NCI-H2081 treated with DMSO at 0.1 percent for 48 hours (cell line): Measurements from ENCODE around the gene TOMM7.

ENCODE experiments used
- DNase-seq: peaks from one replicate; lab custom pipeline; 2025; lab: John Stamatoyannopoulos, UW

Gene TOMM7

GRCh38 chr7:22822486-22823141 is at the start of gene TOMM7:
TSS of gene TOMM7 (minus strand) at chr7:22822849. CDS start at chr7:22822779, 70 bp downstream.
- DNase-seq = peak; percentile 93

- DNase-seq = no peak
Measured at GRCh38 chr7:22872096-22872807, 49.6 kb upstream of the TOMM7 start.

- no peak for DNase-seq
Measured at GRCh38 chr7:22871661-22872060, 49.0 kb upstream of the TOMM7 start.

GRCh38 chr7:22868509-22868908 is 45.9 kb upstream of the TOMM7 start:
- DNase-seq = no peak

- no peak for DNase-seq
Measured at GRCh38 chr7:22867589-22867988, 44.9 kb upstream of the TOMM7 start.

GRCh38 chr7:22867003-22867402 is 44.4 kb upstream of the TOMM7 start:
- no peak for DNase-seq

- DNase-seq = no peak
Measured at GRCh38 chr7:22865602-22865960, 42.9 kb upstream of the TOMM7 start.

GRCh38 chr7:22864855-22865601 is 42.4 kb upstream of the TOMM7 start:
- DNase-seq = no peak

GRCh38 chr7:22864301-22864700 is 41.7 kb upstream of the TOMM7 start:
- no peak for DNase-seq

GRCh38 chr7:22863156-22863899 is 40.7 kb upstream of the TOMM7 start:
- DNase-seq = no peak

- DNase-seq = no peak
Measured at GRCh38 chr7:22861576-22861975, 38.9 kb upstream of the TOMM7 start.

GRCh38 chr7:22860784-22861482 is 38.3 kb upstream of the TOMM7 start:
- DNase-seq = no peak

- DNase-seq = no peak
Measured at GRCh38 chr7:22860337-22860736, 37.7 kb upstream of the TOMM7 start.

- no peak for DNase-seq
Measured at GRCh38 chr7:22859641-22860290, 37.1 kb upstream of the TOMM7 start.

GRCh38 chr7:22858640-22859561 is 36.3 kb upstream of the TOMM7 start:
- no peak for DNase-seq

GRCh38 chr7:22858274-22858639 is 35.6 kb upstream of the TOMM7 start:
- no peak for DNase-seq

- DNase-seq = no peak
Measured at GRCh38 chr7:22856416-22856815, 33.8 kb upstream of the TOMM7 start.

GRCh38 chr7:22855049-22855392 is 32.4 kb upstream of the TOMM7 start:
- DNase-seq = no peak

- no peak for DNase-seq
Measured at GRCh38 chr7:22854158-22855048, 31.8 kb upstream of the TOMM7 start.
